Liver (tissue), 3 donors: ENCODE data around the gene ACTN1.

Experiments
- HNF4A ChIP-seq, 2 donors: conservative IDR thresholded peaks; 2 replicates each; pipeline ENCODE4 v1.6.1; 2016; ENCODE audit warnings: antibody characterized with exemption in 2 of 2, mild to moderate bottlenecking in 2 of 2
- RAD21 ChIP-seq, 2 donors: IDR thresholded peaks; 2 replicates each; pipeline ENCODE4 v1.6.1; 2016; ENCODE audit warnings: antibody characterized with exemption in 2 of 2, mild to moderate bottlenecking in 2 of 2
- YY1 ChIP-seq: IDR thresholded peaks from 2 replicates; pipeline ENCODE4 v1.6.1; 2016; ENCODE audit warnings: antibody characterized with exemption, mild to moderate bottlenecking
- TF ChIP-seq, protein P1 (sequence below): fragments of 150-350 bp; IDR thresholded peaks from 2 replicates; pipeline ENCODE4 v1.5.1; 2017; ENCODE audit warnings: improper control_type of control experiment, low read depth, low read length; ENCODE audit not compliant: missing input control
- TF ChIP-seq, protein P2 (sequence below): IDR thresholded peaks from 2 replicates; pipeline ENCODE4 v1.6.1; 2016; ENCODE audit warnings: antibody characterized with exemption
- donor health status: healthy.
- donor health status: healthy.

DNA sequence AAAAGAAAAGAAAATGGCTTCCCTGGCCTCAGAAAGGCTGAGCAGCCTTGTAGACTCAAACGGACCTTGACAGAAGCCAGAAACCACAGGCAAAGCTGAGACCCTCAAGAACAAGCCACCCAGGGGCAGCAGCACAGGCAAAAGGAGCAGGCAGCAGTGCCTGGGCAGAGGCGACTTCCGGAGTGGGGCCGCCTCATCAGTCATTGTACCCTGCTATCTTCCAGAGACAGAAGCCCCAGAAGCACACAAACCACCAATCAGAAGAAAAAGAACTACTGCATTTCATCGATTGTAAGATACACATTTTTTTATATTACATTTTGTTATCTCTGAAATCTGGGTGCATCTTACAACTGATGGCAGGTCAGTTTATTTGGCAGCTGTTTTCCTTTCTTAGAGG is 128.0 kb downstream of the ACTN1 start:
- TF ChIP-seq, protein P1, sequence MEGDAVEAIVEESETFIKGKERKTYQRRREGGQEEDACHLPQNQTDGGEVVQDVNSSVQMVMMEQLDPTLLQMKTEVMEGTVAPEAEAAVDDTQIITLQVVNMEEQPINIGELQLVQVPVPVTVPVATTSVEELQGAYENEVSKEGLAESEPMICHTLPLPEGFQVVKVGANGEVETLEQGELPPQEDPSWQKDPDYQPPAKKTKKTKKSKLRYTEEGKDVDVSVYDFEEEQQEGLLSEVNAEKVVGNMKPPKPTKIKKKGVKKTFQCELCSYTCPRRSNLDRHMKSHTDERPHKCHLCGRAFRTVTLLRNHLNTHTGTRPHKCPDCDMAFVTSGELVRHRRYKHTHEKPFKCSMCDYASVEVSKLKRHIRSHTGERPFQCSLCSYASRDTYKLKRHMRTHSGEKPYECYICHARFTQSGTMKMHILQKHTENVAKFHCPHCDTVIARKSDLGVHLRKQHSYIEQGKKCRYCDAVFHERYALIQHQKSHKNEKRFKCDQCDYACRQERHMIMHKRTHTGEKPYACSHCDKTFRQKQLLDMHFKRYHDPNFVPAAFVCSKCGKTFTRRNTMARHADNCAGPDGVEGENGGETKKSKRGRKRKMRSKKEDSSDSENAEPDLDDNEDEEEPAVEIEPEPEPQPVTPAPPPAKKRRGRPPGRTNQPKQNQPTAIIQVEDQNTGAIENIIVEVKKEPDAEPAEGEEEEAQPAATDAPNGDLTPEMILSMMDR = no peak
- TF ChIP-seq RAD21 (IDR thresholded peaks at IDR 0.05) = no peak
- no peak for TF ChIP-seq HNF4A (conservative IDR thresholded peaks at IDR 0.05)
- TF ChIP-seq YY1 = no peak
- TF ChIP-seq, protein P2, sequence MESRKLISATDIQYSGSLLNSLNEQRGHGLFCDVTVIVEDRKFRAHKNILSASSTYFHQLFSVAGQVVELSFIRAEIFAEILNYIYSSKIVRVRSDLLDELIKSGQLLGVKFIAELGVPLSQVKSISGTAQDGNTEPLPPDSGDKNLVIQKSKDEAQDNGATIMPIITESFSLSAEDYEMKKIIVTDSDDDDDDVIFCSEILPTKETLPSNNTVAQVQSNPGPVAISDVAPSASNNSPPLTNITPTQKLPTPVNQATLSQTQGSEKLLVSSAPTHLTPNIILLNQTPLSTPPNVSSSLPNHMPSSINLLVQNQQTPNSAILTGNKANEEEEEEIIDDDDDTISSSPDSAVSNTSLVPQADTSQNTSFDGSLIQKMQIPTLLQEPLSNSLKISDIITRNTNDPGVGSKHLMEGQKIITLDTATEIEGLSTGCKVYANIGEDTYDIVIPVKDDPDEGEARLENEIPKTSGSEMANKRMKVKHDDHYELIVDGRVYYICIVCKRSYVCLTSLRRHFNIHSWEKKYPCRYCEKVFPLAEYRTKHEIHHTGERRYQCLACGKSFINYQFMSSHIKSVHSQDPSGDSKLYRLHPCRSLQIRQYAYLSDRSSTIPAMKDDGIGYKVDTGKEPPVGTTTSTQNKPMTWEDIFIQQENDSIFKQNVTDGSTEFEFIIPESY = no peak
